Measurements from ENCODE around the gene DPP10.
A peak's percentile ranks its signal among the peaks of the same experiment; 100 is the strongest.
"Not testable (repeated sequence)": the region's sequence is repeated elsewhere in the genome, so short reads cannot be mapped to it uniquely, and the experiment has no call there.

The DPP10 gene

GRCh38 chr2:114407353-114407752 lies 35.1 kb upstream of the DPP10 start:
- not testable (repeated sequence) for H2BK15ac ChIP-seq (ENCODE audit: low read length); H4K91ac ChIP-seq (ENCODE audit: low read depth, low read length, poor library complexity); H3K79me1 ChIP-seq (ENCODE audit: low read depth, low read length); H2AFZ ChIP-seq (ENCODE audit: low read length); H3K4ac ChIP-seq (ENCODE audit: low read length); H3K36me3 ChIP-seq (replicated peaks in 1 of 2; ENCODE audit: control insufficient read depth in 2 of 2, insufficient read depth in 2 of 2, low read length in 2 of 2); H3K14ac ChIP-seq (ENCODE audit: low read length); H2BK5ac ChIP-seq (ENCODE audit: low read length); H3K23ac ChIP-seq (ENCODE audit: low read depth, low read length, poor library complexity); H3K4me2 ChIP-seq (ENCODE audit: insufficient read depth, low read length, poor library complexity, severe bottlenecking); H3K27ac ChIP-seq (replicated peaks; ENCODE audit: low read length); H3K27me3 ChIP-seq (ENCODE audit: control insufficient read depth in 3 of 3, insufficient read depth in 3 of 3, low read depth in 1 of 3, low read length in 3 of 3); H2BK120ac ChIP-seq (ENCODE audit: low read depth, low read length); H3K4me3 ChIP-seq (ENCODE audit: low read length in 2 of 2); H3K4me1 ChIP-seq (ENCODE audit: control insufficient read depth in 2 of 2, insufficient read depth in 1 of 2, low read depth in 1 of 2, low read length in 2 of 2); H3K18ac ChIP-seq (ENCODE audit: low read length); H3K9me3 ChIP-seq (replicated peaks in 1 of 2; ENCODE audit: control insufficient read depth in 2 of 2, insufficient read depth in 1 of 2, low read depth in 1 of 2, low read length in 2 of 2); H3K9ac ChIP-seq (ENCODE audit: low read depth, low read length, poor library complexity); H4K8ac ChIP-seq (ENCODE audit: low read depth, low read length); H2BK12ac ChIP-seq (ENCODE audit: low read length); H2AK5ac ChIP-seq (ENCODE audit: low read depth, low read length); DNase-seq (ENCODE audit: low spot score)
- no CpG with 5 or more reads among the region's 5 CpGs for WGBS, 2 donors (ENCODE audit: extremely low coverage in 2 of 2, insufficient read length in 2 of 2, insufficient replicate concordance in 1 of 2)

- no peak overlapping the region for H3K23ac ChIP-seq (ENCODE audit: low read depth, low read length, poor library complexity)
- H3K79me1 ChIP-seq (ENCODE audit: low read depth, low read length) = no peaks in the 10 kb centered on the region
- H3K36me3 ChIP-seq (replicated peaks in 1 of 2; ENCODE audit: control insufficient read depth in 2 of 2, insufficient read depth in 2 of 2, low read length in 2 of 2) = no peaks in the 10 kb centered on the region
- no peak overlapping the region for H3K14ac ChIP-seq (ENCODE audit: low read length)
- no peak overlapping the region for H3K4me3 ChIP-seq (ENCODE audit: low read length in 2 of 2)
- no peak overlapping the region for H4K91ac ChIP-seq (ENCODE audit: low read depth, low read length, poor library complexity)
- H2BK120ac ChIP-seq (ENCODE audit: low read depth, low read length) = no peak overlapping the region
- H3K4me2 ChIP-seq (ENCODE audit: insufficient read depth, low read length, poor library complexity, severe bottlenecking) = no peak overlapping the region
- no peak overlapping the region for H3K4ac ChIP-seq (ENCODE audit: low read length)
- H2AFZ ChIP-seq (ENCODE audit: low read length) = no peak overlapping the region
- H2BK5ac ChIP-seq (ENCODE audit: low read length) = no peak overlapping the region
- no peaks in the 10 kb centered on the region for H3K9me3 ChIP-seq (replicated peaks in 1 of 2; ENCODE audit: control insufficient read depth in 2 of 2, insufficient read depth in 1 of 2, low read depth in 1 of 2, low read length in 2 of 2)
- no peak overlapping the region for H3K18ac ChIP-seq (ENCODE audit: low read length)
- no peaks in the 10 kb centered on the region for H3K27me3 ChIP-seq (ENCODE audit: control insufficient read depth in 3 of 3, insufficient read depth in 3 of 3, low read depth in 1 of 3, low read length in 3 of 3)
- H3K27ac ChIP-seq (replicated peaks; ENCODE audit: low read length) = no peak overlapping the region
- no peak overlapping the region for H2BK12ac ChIP-seq (ENCODE audit: low read length)
- no CpG with 5 or more reads among the region's 3 CpGs for WGBS, 2 donors (ENCODE audit: extremely low coverage in 2 of 2, insufficient read length in 2 of 2, insufficient replicate concordance in 1 of 2)
- H3K4me1 ChIP-seq (ENCODE audit: control insufficient read depth in 2 of 2, insufficient read depth in 1 of 2, low read depth in 1 of 2, low read length in 2 of 2) = no peaks in the 10 kb centered on the region
- no peak overlapping the region for H2BK15ac ChIP-seq (ENCODE audit: low read length)
- H3K9ac ChIP-seq (ENCODE audit: low read depth, low read length, poor library complexity) = no peak overlapping the region
- H4K8ac ChIP-seq (ENCODE audit: low read depth, low read length) = no peak overlapping the region
- H2AK5ac ChIP-seq (ENCODE audit: low read depth, low read length) = no peak overlapping the region
- no peak for DNase-seq (ENCODE audit: low spot score)
Observed at GRCh38 chr2:114421781-114422180, 20.7 kb upstream of the DPP10 start.

- no peak overlapping the region for H3K27ac ChIP-seq (replicated peaks; ENCODE audit: low read length)
- no peak overlapping the region for H3K4ac ChIP-seq (ENCODE audit: low read length)
- H3K36me3 ChIP-seq (replicated peaks in 1 of 2; ENCODE audit: control insufficient read depth in 2 of 2, insufficient read depth in 2 of 2, low read length in 2 of 2) = no peaks in the 10 kb centered on the region
- H4K8ac ChIP-seq (ENCODE audit: low read depth, low read length) = no peak overlapping the region
- no CpG with 5 or more reads among the region's 2 CpGs for WGBS, 2 donors (ENCODE audit: extremely low coverage in 2 of 2, insufficient read length in 2 of 2, insufficient replicate concordance in 1 of 2)
- no peaks in the 10 kb centered on the region for H3K27me3 ChIP-seq (ENCODE audit: control insufficient read depth in 3 of 3, insufficient read depth in 3 of 3, low read depth in 1 of 3, low read length in 3 of 3)
- no peak overlapping the region for H3K18ac ChIP-seq (ENCODE audit: low read length)
- H2BK15ac ChIP-seq (ENCODE audit: low read length) = no peak overlapping the region
- no peak overlapping the region for H3K4me3 ChIP-seq (ENCODE audit: low read length in 2 of 2)
- H2AK5ac ChIP-seq (ENCODE audit: low read depth, low read length) = no peak overlapping the region
- H3K23ac ChIP-seq (ENCODE audit: low read depth, low read length, poor library complexity) = no peak overlapping the region
- no peak overlapping the region for H2AFZ ChIP-seq (ENCODE audit: low read length)
- H2BK5ac ChIP-seq (ENCODE audit: low read length) = no peak overlapping the region
- no peaks in the 10 kb centered on the region for H3K4me1 ChIP-seq (ENCODE audit: control insufficient read depth in 2 of 2, insufficient read depth in 1 of 2, low read depth in 1 of 2, low read length in 2 of 2)
- no peak overlapping the region for H4K91ac ChIP-seq (ENCODE audit: low read depth, low read length, poor library complexity)
- no peak overlapping the region for H3K4me2 ChIP-seq (ENCODE audit: insufficient read depth, low read length, poor library complexity, severe bottlenecking)
- H3K79me1 ChIP-seq (ENCODE audit: low read depth, low read length) = no peaks in the 10 kb centered on the region
- no peak overlapping the region for H2BK120ac ChIP-seq (ENCODE audit: low read depth, low read length)
- no peaks in the 10 kb centered on the region for H3K9me3 ChIP-seq (replicated peaks in 1 of 2; ENCODE audit: control insufficient read depth in 2 of 2, insufficient read depth in 1 of 2, low read depth in 1 of 2, low read length in 2 of 2)
- DNase-seq (ENCODE audit: low spot score) = no peak
- no peak overlapping the region for H3K14ac ChIP-seq (ENCODE audit: low read length)
- no peak overlapping the region for H3K9ac ChIP-seq (ENCODE audit: low read depth, low read length, poor library complexity)
- no peak overlapping the region for H2BK12ac ChIP-seq (ENCODE audit: low read length)
Observed at GRCh38 chr2:114424699-114425098, 17.7 kb upstream of the DPP10 start.

GRCh38 chr2:114426756-114427155 lies 15.7 kb upstream of the DPP10 start:
- no peak overlapping the region for H4K91ac ChIP-seq (ENCODE audit: low read depth, low read length, poor library complexity)
- no peaks in the 10 kb centered on the region for H3K27me3 ChIP-seq (ENCODE audit: control insufficient read depth in 3 of 3, insufficient read depth in 3 of 3, low read depth in 1 of 3, low read length in 3 of 3)
- H3K23ac ChIP-seq (ENCODE audit: low read depth, low read length, poor library complexity) = no peak overlapping the region
- no peak overlapping the region for H3K4me2 ChIP-seq (ENCODE audit: insufficient read depth, low read length, poor library complexity, severe bottlenecking)
- H2BK120ac ChIP-seq (ENCODE audit: low read depth, low read length) = no peak overlapping the region
- H3K4me3 ChIP-seq (ENCODE audit: low read length in 2 of 2) = no peak overlapping the region
- no peaks in the 10 kb centered on the region for H3K79me1 ChIP-seq (ENCODE audit: low read depth, low read length)
- no peaks in the 10 kb centered on the region for H3K36me3 ChIP-seq (replicated peaks in 1 of 2; ENCODE audit: control insufficient read depth in 2 of 2, insufficient read depth in 2 of 2, low read length in 2 of 2)
- no peak overlapping the region for H3K4ac ChIP-seq (ENCODE audit: low read length)
- H4K8ac ChIP-seq (ENCODE audit: low read depth, low read length) = no peak overlapping the region
- no peak overlapping the region for H3K18ac ChIP-seq (ENCODE audit: low read length)
- H2BK15ac ChIP-seq (ENCODE audit: low read length) = no peak overlapping the region
- H3K14ac ChIP-seq (ENCODE audit: low read length) = no peak overlapping the region
- DNase-seq (ENCODE audit: low spot score) = no peak
- no peak overlapping the region for H2AK5ac ChIP-seq (ENCODE audit: low read depth, low read length)
- H3K9ac ChIP-seq (ENCODE audit: low read depth, low read length, poor library complexity) = no peak overlapping the region
- H3K9me3 ChIP-seq (replicated peaks in 1 of 2; ENCODE audit: control insufficient read depth in 2 of 2, insufficient read depth in 1 of 2, low read depth in 1 of 2, low read length in 2 of 2) = no peaks in the 10 kb centered on the region
- no peak overlapping the region for H3K27ac ChIP-seq (replicated peaks; ENCODE audit: low read length)
- H2BK12ac ChIP-seq (ENCODE audit: low read length) = no peak overlapping the region
- H3K4me1 ChIP-seq (ENCODE audit: control insufficient read depth in 2 of 2, insufficient read depth in 1 of 2, low read depth in 1 of 2, low read length in 2 of 2) = no peaks in the 10 kb centered on the region
- H2AFZ ChIP-seq (ENCODE audit: low read length) = peak overlapping the region; percentile 35
- no CpG with 5 or more reads among the region's 3 CpGs for WGBS, 2 donors (ENCODE audit: extremely low coverage in 2 of 2, insufficient read length in 2 of 2, insufficient replicate concordance in 1 of 2)
- H2BK5ac ChIP-seq (ENCODE audit: low read length) = no peak overlapping the region
